Measurements from ENCODE around the gene DIP2C.

Gene DIP2C

DNA sequence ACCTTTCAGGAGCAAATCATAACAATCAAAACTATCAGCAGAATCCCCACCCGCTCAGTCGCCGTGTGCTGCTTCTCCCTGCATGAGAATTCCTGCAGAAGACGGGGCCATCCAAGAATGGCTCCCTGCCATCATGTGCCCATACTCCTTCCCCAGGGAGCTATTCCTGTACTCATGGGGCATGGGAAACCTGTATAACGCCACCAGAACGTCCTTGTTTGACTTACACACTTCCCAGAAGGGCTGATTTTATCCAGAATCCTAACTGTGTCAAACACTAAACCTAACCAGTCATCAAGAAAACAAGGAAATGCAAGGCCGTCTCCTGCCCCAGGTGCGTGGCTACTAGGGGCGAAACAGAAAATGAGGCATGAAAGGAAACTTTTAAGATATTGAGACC is 16.0 kb downstream of the DIP2C start:
- no peak overlapping the region for H3K27ac Mint-ChIP-seq
- H3K36me3 Mint-ChIP-seq (ENCODE audit: low read depth): no peaks in the 10 kb centered on the region
- H3K4me3 Mint-ChIP-seq: no peak overlapping the region
- H3K9me3 Mint-ChIP-seq: no peaks in the 10 kb centered on the region
- peaks cover 13% of the 10 kb centered on the region for H3K27me3 Mint-ChIP-seq
- H3K4me1 Mint-ChIP-seq (ENCODE audit: low read depth): peaks cover 16% of the 10 kb centered on the region
- no peak for DNase-seq

DNA sequence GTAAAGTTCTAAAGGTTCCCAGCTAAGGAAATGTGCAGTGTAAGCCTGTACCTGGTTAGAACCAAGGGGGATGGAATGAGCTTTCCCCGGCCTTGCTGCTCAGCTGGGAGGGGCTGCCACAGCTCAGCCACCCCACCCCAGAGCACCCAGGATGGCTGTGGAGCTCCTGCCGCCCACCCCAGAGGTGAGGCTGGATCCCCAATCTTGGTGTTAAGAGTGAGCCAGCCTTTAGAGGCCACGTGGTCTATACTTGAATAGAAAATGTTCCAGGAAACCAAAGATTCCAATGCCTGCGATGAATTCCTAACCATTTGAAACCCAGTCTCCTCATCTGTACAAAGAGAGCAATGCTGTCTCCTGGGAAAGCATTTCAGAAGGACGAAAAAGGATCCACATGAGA is 16.5 kb downstream of the DIP2C start:
- H3K4me3 Mint-ChIP-seq: no peak overlapping the region
- peaks cover 13% of the 10 kb centered on the region for H3K27me3 Mint-ChIP-seq
- no peak for DNase-seq
- no peaks in the 10 kb centered on the region for H3K9me3 Mint-ChIP-seq
- no peak overlapping the region for H3K27ac Mint-ChIP-seq
- H3K36me3 Mint-ChIP-seq (ENCODE audit: low read depth): no peaks in the 10 kb centered on the region
- peaks cover 16% of the 10 kb centered on the region for H3K4me1 Mint-ChIP-seq (ENCODE audit: low read depth)

DNA sequence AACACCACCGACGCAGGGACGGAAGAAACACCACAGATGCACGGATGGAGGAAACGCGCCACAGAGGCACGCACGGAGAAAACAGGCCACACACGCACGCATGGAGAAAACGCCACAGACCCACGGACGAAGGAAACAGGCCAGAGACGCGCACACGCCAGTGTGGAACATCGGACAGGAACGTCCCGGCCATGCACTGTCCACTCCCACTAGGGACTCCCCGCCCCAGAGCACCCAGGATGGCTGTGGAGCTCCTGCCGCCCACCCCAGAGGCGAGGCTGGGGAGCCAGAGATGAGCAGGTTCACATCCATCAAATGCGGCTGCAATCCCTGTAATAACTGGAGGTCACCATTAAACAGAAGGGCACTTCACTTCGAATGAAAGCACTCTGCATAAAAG is 17.3 kb downstream of the DIP2C start:
- H3K36me3 Mint-ChIP-seq (ENCODE audit: low read depth): no peaks in the 10 kb centered on the region
- peaks cover 13% of the 10 kb centered on the region for H3K4me1 Mint-ChIP-seq (ENCODE audit: low read depth)
- H3K27me3 Mint-ChIP-seq: peaks cover 13% of the 10 kb centered on the region
- H3K4me3 Mint-ChIP-seq: no peak overlapping the region
- no peak for DNase-seq
- H3K27ac Mint-ChIP-seq: no peak overlapping the region
- H3K9me3 Mint-ChIP-seq: no peaks in the 10 kb centered on the region

DNA sequence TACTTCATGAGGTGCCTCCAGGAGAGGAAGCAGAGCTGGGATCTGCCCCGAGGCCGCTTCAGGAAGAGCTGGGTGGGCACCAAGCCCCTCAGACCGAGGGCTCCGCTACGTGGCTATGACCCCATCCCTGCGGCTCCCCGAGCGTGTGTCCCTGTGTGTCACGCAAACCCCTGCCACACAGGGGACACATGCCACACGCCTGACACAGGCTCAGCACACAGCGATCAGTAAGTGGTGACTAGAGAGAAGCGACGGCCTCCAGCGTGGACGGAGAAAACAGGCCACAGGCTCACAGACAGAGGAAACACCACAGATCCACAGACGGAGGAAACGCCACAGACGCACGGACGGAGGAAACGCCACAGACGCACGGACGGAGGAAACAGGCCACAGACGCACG is 18.5 kb downstream of the DIP2C start:
- no peak for DNase-seq
- Mint-ChIP-seq H3K27me3 (peaks cover 13% of the 10 kb centered on the region), H3K9me3 (no peaks in the 10 kb centered on the region), H3K27ac (no peak overlapping the region), H3K4me1 (ENCODE audit: low read depth) (peaks cover 3% of the 10 kb centered on the region), H3K4me3 (no peak overlapping the region), H3K36me3 (ENCODE audit: low read depth) (no peaks in the 10 kb centered on the region)

DNA sequence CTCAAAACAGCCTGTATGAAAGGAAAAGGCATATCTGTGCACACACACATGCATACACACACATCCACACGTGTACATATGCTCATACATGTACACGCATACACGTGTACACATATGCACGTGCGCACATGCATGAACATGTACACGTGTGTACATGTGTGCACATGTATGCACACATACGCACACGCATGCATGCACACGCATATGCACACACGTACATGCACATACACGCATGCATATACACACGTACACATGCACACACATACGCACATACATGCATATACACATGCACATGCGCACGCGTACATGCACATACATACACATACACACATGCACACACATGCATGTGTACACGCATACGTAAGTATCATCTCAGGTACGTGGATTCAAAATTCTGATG is 19.4 kb downstream of the DIP2C start:
- Mint-ChIP-seq H3K4me1 (ENCODE audit: low read depth) (no peaks in the 10 kb centered on the region), H3K4me3 (no peak overlapping the region), H3K27me3 (peaks cover 13% of the 10 kb centered on the region), H3K36me3 (ENCODE audit: low read depth) (no peaks in the 10 kb centered on the region), H3K27ac (no peak overlapping the region), H3K9me3 (no peaks in the 10 kb centered on the region)
- DNase-seq: no peak

DNA sequence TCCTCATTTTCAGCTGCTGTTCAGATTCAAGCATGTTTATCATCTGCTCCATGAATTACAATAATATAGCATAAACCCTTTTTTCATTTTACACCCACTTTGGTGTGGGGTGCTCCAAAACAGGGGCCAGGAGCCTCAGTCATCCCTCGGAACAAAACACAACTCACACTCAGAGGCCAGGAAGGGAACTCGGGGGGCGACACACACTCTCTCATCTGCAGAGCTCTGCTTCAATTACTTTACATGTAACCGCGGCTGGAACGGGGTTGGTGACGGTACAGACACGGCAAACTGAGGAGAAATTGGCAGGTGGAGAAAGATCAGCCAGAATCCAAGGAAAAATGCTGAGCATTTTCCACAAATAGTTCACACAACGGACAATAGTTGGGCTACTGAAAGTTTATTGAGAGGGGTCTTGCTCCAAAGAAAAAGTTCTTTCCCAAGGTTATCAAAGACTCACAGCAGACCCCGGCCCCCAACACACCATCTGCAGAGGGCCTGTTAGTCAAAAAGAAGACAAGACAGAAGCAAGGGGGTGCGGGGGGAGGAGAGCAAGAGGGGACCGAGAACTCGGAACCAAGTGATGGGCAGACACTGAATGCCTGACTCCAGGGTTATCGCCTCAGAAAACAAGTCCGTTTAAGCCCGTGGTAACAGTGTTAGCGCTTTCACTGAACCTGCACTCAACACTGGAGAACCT is 20.5 kb downstream of the DIP2C start:
- Mint-ChIP-seq H3K36me3 (ENCODE audit: low read depth) (no peaks in the 10 kb centered on the region), H3K9me3 (no peaks in the 10 kb centered on the region), H3K4me3 (no peak overlapping the region), H3K27ac (no peak overlapping the region), H3K27me3 (peaks cover 13% of the 10 kb centered on the region), H3K4me1 (ENCODE audit: low read depth) (no peaks in the 10 kb centered on the region)
- DNase-seq: no peak

DNA sequence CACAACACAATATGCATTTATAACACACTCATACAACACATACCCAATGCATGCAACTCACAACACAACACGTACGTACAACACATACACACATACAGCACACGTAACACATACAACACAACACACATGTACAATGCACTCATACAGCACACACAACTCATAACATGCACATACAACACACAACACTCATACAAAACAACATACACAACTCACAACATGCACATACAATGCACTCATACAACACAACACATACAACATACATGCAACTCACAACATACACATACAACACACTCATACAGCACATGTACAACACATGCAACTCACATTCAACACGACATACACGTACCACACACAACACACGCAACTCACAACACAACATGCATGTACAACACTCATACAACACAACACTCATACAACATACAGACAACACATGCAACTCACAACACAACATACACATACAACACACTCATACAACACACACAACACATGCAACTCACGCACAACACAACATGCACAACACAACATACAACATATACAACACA is 21.8 kb downstream of the DIP2C start:
- no peaks in the 10 kb centered on the region for H3K36me3 Mint-ChIP-seq (ENCODE audit: low read depth)
- no peak overlapping the region for H3K4me3 Mint-ChIP-seq
- no peak overlapping the region for H3K27ac Mint-ChIP-seq
- H3K4me1 Mint-ChIP-seq (ENCODE audit: low read depth): no peaks in the 10 kb centered on the region
- peaks cover 17% of the 10 kb centered on the region for H3K27me3 Mint-ChIP-seq
- DNase-seq: no peak
- no peaks in the 10 kb centered on the region for H3K9me3 Mint-ChIP-seq

DNA sequence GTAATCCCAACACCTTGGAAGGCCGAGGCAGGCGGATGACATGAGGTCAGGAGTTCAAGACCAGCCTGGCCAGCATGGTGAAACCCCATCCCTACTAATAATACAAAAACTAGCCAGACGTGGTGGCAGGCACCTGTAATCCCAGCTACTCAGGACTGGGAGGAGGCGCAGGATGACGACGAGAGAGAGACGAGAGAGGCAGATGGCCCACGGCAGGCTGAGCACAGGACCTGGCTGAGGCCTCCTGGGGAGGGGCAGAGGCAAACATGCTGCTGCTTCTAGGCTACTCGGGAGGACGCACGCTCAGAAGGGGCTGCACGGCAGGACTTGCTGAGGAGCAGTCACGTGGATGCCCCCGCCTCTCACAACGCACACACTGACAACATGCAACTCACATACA is 22.4 kb downstream of the DIP2C start:
- H3K9me3 Mint-ChIP-seq: no peaks in the 10 kb centered on the region
- no peaks in the 10 kb centered on the region for H3K4me1 Mint-ChIP-seq (ENCODE audit: low read depth)
- peaks cover 15% of the 10 kb centered on the region for H3K27me3 Mint-ChIP-seq
- H3K27ac Mint-ChIP-seq: no peak overlapping the region
- no peak overlapping the region for H3K4me3 Mint-ChIP-seq
- no peak for DNase-seq
- H3K36me3 Mint-ChIP-seq (ENCODE audit: low read depth): no peaks in the 10 kb centered on the region

DNA sequence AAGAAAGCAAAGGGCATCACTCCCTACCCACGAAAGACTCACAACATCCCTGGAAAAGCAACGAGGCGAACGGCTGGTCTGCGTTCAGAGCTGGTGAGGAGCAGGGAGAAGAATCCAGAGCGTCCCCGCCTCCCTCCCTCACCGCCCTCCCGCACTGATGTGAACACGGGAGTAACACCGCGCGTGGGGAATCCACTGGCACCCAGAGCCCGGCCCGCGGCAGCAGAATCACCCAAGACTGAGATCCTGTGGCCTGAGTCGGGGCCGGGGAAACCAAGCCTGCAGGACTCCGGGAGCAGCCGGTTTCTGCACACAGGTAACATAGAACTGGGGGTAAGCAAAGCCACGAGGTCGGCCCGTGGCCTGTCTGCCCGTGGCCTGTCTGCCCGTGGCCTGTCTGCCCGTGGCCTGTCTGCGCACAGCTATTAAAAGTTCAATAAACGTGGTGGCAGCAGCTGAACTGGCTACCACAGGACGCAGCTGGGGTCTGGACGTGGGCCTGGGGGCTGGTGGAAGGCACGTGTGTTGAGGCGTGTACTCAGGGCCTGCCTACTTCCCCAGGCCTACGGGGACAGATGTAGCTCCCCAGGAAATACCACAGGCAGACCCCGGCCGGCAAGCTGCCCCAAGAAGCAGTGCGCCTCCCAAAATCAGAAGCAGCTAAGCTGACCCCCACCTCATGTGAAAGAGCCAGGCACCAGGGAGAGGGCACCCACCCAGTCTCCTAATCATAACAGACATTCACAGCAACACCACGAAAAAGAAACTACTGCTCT is 23.0 kb downstream of the DIP2C start:
- Mint-ChIP-seq H3K27me3 (peaks cover 18% of the 10 kb centered on the region), H3K4me3 (no peak overlapping the region), H3K4me1 (ENCODE audit: low read depth) (no peaks in the 10 kb centered on the region), H3K27ac (no peak overlapping the region), H3K36me3 (ENCODE audit: low read depth) (no peaks in the 10 kb centered on the region), H3K9me3 (no peaks in the 10 kb centered on the region)
- DNase-seq: no peak

DNA sequence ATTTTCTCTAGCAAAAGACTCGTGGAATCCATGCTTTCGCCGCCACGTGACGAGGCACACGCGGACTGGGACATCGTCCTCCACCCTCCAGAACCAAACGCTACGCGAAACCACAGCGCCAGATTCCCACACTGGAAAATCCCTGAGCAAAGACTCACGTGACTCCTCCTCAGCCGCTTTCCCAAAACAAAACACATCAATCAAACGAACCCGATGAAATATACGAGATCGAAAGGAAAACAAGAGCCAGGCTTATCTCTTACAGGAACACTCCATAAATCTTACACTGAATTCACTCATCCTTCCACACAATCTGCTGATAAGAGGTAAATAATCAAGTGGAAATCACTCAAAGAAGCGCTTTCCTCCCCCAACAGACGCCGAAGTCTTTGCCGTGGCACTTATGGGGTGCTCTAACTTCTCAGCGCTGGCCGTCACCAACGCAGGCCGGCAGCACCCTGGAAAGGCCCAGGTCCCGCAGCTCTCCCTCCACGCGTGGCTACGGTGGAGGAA is 23.8 kb downstream of the DIP2C start:
- Mint-ChIP-seq H3K9me3 (no peaks in the 10 kb centered on the region), H3K36me3 (ENCODE audit: low read depth) (no peaks in the 10 kb centered on the region), H3K27me3 (peaks cover 18% of the 10 kb centered on the region), H3K27ac (no peak overlapping the region), H3K4me3 (no peak overlapping the region), H3K4me1 (ENCODE audit: low read depth) (no peaks in the 10 kb centered on the region)
- no peak for DNase-seq

DNA sequence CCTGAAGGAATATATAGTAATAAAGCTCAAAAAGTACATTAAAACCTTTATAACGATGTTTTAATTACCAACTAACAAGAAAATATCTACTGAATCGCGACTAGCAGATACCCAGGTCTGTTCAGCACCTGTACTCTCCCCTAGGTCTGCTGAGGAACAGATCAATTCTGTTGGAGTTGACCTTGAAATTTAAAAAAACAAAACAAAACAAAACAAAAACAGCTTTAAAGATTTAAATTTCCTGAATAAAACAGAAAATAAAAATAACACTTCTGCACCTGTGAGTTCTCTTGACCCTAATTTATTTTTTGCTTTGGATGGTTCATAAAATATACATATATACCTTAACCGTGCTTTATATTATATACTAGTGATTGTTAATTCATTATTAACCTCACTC is 24.6 kb downstream of the DIP2C start:
- Mint-ChIP-seq H3K27me3 (peaks cover 18% of the 10 kb centered on the region), H3K36me3 (ENCODE audit: low read depth) (no peaks in the 10 kb centered on the region), H3K9me3 (no peaks in the 10 kb centered on the region), H3K4me3 (no peak overlapping the region), H3K27ac (no peak overlapping the region), H3K4me1 (ENCODE audit: low read depth) (no peaks in the 10 kb centered on the region)
- no peak for DNase-seq

DNA sequence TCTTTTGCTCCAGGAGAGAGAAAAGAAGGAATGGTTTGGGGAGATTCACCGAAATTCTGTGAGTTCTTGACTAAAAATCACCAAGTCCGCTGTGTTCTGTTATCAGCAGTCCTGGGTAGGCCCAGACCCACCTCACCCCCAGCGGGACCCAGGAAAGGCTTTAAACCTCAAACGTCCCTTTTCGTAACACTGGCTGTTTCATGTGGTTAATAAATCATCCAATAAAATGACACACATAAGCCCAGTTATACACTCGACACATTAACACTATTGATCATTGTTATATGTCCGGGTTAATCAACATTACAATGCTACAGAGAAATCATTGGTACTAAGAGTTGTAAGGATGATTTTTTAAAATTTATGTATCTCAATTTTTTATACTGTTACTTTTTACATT is 25.2 kb downstream of the DIP2C start:
- no peaks in the 10 kb centered on the region for H3K36me3 Mint-ChIP-seq (ENCODE audit: low read depth)
- peaks cover 22% of the 10 kb centered on the region for H3K27me3 Mint-ChIP-seq
- no peaks in the 10 kb centered on the region for H3K9me3 Mint-ChIP-seq
- H3K4me1 Mint-ChIP-seq (ENCODE audit: low read depth): peaks cover 5% of the 10 kb centered on the region
- H3K27ac Mint-ChIP-seq: no peak overlapping the region
- no peak for DNase-seq
- no peak overlapping the region for H3K4me3 Mint-ChIP-seq

DNA sequence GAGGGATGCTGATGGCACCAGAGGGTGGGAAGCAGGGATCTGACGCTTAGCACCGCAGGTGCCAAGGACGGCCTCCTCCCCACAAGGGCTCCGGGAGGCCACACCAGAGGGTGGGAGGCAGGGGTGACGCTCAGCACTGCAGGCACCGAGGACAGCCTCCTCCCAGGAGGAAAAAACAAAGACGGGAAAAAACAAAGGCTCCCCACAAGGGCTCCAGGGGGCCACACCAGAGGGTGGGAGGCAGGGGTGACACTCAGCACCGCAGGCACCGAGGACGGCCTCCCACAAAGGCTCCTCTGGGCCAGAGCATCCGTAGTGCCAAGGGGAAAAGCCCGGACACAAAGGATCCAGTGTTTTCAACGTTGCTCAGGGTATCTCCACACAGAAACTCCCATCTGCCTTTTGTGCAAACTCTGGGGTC is 25.6 kb downstream of the DIP2C start:
- H3K27ac Mint-ChIP-seq: no peak overlapping the region
- H3K36me3 Mint-ChIP-seq (ENCODE audit: low read depth): no peaks in the 10 kb centered on the region
- no peaks in the 10 kb centered on the region for H3K9me3 Mint-ChIP-seq
- peaks cover 26% of the 10 kb centered on the region for H3K27me3 Mint-ChIP-seq
- H3K4me1 Mint-ChIP-seq (ENCODE audit: low read depth): peaks cover 8% of the 10 kb centered on the region
- H3K4me3 Mint-ChIP-seq: no peak overlapping the region
- no peak for DNase-seq

DNA sequence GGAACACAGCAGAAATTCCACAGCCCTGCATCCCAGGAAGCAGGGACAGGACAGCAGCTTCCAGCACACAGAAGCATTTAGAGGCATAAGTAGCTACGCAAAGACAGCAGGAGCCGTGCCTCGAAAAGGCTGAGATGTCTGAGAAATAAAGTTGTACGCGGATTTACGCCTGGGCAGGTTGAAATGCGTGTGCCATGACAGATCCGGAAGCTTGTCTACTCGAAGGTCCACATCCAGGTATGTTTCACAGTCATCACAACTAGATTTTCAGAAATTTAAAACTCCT is 26.1 kb downstream of the DIP2C start:
- H3K4me1 Mint-ChIP-seq (ENCODE audit: low read depth): peaks cover 8% of the 10 kb centered on the region
- no peak overlapping the region for H3K27ac Mint-ChIP-seq

More for the DNA sequence above, 26.1 kb downstream of the DIP2C start:
- H3K27me3 Mint-ChIP-seq: peaks cover 28% of the 10 kb centered on the region
- H3K36me3 Mint-ChIP-seq (ENCODE audit: low read depth): no peaks in the 10 kb centered on the region
- no peak overlapping the region for H3K4me3 Mint-ChIP-seq
- no peaks in the 10 kb centered on the region for H3K9me3 Mint-ChIP-seq
- DNase-seq: no peak

Data from activated T-cell treated with anti-CD3 and anti-CD28 coated beads, Interleukin-2, amount 50 U/mL, for 24 hours (primary cell).